ENCODE results near the gene ZC3H4.

GRCh38 chr19:47129579-47129978 lies 16.0 kb upstream of the ZC3H4 start:
- TF ChIP-seq, protein P1, sequence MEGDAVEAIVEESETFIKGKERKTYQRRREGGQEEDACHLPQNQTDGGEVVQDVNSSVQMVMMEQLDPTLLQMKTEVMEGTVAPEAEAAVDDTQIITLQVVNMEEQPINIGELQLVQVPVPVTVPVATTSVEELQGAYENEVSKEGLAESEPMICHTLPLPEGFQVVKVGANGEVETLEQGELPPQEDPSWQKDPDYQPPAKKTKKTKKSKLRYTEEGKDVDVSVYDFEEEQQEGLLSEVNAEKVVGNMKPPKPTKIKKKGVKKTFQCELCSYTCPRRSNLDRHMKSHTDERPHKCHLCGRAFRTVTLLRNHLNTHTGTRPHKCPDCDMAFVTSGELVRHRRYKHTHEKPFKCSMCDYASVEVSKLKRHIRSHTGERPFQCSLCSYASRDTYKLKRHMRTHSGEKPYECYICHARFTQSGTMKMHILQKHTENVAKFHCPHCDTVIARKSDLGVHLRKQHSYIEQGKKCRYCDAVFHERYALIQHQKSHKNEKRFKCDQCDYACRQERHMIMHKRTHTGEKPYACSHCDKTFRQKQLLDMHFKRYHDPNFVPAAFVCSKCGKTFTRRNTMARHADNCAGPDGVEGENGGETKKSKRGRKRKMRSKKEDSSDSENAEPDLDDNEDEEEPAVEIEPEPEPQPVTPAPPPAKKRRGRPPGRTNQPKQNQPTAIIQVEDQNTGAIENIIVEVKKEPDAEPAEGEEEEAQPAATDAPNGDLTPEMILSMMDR (IDR thresholded peaks at IDR 0.05; ENCODE audit: low read depth, low read length): no peak
- TF ChIP-seq POLR2A (IDR thresholded peaks at IDR 0.05; ENCODE audit: extremely low read depth, insufficient read length): no peak

Measured in NB4 (cell line).